ENCODE data around the gene DCUN1D1.

DNA sequence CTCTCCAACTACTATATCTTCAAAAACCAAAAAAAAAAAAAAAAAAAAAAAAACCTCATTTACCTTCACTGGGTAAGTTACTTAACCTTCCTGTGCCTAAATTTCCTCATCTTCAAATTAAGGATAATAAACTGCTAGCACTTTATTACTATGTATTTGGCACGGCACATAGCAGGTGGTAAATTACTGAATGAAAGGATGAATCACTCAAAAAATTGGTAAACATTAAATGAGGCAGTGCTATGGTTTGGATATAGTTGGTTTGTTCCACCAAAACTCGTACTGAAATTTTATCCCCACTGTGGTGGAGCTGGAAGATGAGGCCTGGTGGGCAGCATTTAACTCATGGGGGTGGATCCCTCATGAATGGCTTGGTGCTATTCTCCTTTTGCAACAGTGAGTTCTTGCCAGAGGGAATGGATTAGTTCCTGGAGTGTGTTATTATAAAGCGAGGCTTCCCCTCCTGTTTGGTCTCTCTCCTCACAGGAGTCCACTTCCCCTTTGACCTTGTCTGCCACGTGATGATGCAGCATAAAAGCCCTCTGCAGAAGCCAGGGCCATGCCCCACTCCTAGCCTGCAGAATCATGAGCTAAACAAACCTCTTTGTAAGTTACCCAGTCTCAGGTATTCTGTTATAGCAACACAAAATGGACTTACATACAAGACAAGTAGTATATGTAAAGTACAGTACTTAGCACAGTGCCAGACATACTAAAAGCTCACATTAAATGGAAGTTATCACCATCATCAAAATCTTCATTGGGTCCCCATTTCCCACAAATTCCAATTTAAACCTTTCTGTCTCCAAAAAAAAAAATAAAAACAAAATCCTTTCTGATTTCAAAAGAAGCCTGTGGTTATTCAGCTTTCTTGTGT lies 20.6 kb downstream of the DCUN1D1 start:
- TF ChIP-seq, protein P1, sequence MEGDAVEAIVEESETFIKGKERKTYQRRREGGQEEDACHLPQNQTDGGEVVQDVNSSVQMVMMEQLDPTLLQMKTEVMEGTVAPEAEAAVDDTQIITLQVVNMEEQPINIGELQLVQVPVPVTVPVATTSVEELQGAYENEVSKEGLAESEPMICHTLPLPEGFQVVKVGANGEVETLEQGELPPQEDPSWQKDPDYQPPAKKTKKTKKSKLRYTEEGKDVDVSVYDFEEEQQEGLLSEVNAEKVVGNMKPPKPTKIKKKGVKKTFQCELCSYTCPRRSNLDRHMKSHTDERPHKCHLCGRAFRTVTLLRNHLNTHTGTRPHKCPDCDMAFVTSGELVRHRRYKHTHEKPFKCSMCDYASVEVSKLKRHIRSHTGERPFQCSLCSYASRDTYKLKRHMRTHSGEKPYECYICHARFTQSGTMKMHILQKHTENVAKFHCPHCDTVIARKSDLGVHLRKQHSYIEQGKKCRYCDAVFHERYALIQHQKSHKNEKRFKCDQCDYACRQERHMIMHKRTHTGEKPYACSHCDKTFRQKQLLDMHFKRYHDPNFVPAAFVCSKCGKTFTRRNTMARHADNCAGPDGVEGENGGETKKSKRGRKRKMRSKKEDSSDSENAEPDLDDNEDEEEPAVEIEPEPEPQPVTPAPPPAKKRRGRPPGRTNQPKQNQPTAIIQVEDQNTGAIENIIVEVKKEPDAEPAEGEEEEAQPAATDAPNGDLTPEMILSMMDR (IDR thresholded peaks at IDR 0.05), result no peak
- no peak for TF ChIP-seq POLR2A (IDR thresholded peaks at IDR 0.05)
- TF ChIP-seq EP300 (IDR thresholded peaks at IDR 0.05), result no peak
- no peak for TF ChIP-seq POLR2AphosphoS5 (IDR thresholded peaks at IDR 0.05)
